AG20443 (cell line): Measurements from ENCODE around the gene IRF8.
A peak's percentile ranks its signal among the peaks of the same experiment; 100 is the strongest.
"Not testable (repeated sequence)": the region's sequence is repeated elsewhere in the genome, so short reads cannot be mapped to it uniquely, and the experiment has no call there.

Experiments
- DNase-seq: peaks from one replicate; pipeline ENCODE4 v3.0.0; 2012; ENCODE audit warnings: low spot score, mixed read lengths

Gene IRF8

GRCh38 chr16:85868495-85868894 lies 30.5 kb upstream of the IRF8 start:
- DNase-seq = no peak

DNA sequence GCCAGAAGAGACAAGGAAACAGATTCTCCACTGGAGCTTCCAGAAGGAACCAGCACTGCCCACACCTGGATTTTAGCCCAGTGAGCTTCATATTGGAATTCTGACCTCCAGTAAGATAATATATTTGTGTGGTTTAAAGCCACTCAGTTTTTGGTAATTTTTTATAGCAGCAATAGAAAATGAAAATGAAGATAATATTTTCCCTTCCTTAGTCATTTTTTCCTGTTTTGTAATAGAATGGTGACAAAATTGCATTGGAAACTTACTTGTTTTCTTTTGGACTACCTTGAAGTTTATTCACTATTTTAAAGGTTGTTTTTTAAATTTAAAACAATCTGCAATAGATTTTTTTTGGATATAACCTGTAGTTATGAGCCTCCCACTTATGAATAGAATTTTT lies 29.8 kb upstream of the IRF8 start:
- DNase-seq = no peak

GRCh38 chr16:85869785-85870558 lies 29.0 kb upstream of the IRF8 start:
- no peak for DNase-seq

DNA sequence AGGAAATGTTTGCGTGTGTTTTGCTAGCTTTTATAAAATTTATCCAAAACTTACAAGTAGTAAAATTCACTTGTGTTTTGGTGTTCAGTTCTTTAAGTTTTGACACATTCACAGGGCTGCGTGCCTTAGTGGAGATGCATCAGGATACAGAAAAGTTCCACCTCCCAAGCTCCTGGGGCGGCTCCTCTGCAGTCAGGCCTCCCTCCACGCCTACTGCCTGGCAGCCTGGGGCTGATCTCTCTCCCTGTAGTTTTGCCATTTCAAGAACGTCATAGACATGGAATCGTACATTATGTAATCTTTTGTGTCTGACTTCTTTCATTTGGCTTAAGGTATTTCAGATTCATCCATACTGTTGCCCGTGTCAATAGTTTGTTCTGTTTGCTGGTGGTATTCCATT lies 27.2 kb upstream of the IRF8 start:
- no peak for DNase-seq

DNA sequence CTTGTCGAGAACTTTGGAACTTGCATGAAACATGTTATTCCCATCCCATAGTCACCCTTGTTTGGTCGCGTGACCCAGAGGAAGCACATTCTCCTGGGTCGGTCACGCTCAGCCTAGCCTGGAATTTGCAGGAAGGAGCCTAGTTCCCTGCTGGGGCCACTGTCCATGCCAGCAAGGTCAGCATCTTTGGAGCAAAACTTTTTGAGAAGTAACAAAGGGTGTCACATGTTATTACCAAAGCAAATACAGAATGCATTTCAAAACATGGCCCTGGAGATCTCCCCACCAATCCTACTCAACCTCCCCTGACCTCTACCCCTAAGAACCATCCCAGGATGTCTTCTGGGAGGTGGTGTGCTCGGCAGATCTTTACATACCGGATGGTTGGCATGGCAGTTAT lies 26.2 kb upstream of the IRF8 start:
- no peak for DNase-seq

- no peak for DNase-seq
Observed at GRCh38 chr16:85873153-85873552, 25.8 kb upstream of the IRF8 start.

- not testable (repeated sequence) for DNase-seq
Observed at GRCh38 chr16:85874031-85874430, 24.9 kb upstream of the IRF8 start.

- DNase-seq = no peak
Observed at GRCh38 chr16:85878407-85878806, 20.6 kb upstream of the IRF8 start.

DNA sequence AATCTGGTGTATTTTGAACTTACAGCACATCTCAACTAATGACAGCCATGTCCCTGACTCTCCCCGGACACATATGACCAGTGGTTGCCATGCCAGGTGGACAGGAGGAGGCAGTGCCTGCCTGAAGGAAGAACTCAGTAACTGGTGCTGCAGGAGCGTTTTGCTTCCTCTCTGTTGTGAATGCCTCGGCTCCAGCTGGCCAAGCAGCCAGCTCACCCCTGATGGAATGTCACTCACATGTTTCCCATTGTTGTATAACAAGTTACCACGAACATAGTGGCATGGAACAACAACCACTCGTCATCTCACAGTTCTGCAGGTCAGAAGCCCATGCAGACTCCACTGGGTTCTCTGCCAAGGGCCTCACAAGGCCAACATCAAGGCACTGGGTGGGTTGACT lies 20.1 kb upstream of the IRF8 start:
- peak; percentile 80 for DNase-seq

- DNase-seq = no peak
Observed at GRCh38 chr16:85879549-85879948, 19.4 kb upstream of the IRF8 start.

DNA sequence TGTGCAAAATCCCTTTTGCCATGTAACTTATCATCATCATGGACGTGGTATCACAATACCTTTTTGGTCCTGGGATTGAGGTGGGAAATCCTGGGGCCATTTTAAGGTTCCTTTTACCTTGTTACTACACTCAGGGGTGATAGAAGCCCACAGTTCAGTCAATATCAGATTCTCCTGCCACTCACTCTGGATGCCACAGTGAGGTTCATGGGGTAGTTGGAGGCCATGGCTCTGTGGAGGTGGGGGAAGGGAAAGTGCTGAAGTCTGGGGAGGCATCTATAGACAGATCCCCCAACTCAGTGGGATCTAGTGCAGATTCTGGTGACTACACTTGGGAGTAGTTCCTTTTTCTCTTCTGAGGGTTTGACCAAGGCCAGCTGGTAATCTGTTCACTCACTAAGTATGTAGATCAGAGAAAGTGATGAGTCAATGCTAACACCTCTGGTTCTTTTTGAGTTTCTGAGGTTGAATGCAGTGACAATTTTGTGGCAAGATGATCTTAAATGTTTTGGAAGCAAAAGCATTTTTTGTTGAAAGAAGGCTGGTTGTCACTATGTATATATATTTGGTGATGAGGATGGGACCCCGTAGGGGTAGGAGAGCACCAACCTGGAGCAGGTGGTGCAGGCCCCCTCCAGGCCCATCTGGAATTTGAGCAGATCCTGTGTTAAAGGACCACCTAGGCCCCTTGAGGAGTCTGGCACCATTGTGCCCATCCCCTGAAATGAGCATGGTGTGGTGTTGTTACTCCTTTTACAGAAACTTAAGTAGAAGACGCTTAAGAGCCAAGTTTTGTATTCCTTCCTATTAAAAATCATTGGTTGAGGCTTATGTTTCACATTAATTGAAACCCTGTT lies 18.8 kb upstream of the IRF8 start:
- DNase-seq = no peak

DNA sequence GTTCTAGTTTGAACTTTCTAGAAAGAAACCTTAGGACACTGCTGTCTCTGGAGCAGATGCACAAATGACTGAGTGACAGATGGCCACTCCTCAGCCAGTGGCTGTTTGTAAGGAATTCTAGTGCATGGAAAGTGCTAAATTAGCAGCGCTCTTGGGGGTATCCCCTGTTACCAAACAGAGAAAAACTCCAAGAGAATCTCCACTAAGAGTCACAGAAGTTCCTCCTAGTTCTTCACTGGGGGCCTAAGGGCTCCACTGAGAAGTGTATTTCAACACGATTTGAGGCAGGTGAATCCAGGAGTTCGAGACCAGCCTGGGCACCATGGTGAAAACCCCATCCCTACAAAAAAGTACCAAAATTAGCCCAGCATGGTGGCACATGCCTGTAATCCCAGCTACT lies 18.1 kb upstream of the IRF8 start:
- no peak for DNase-seq

DNA sequence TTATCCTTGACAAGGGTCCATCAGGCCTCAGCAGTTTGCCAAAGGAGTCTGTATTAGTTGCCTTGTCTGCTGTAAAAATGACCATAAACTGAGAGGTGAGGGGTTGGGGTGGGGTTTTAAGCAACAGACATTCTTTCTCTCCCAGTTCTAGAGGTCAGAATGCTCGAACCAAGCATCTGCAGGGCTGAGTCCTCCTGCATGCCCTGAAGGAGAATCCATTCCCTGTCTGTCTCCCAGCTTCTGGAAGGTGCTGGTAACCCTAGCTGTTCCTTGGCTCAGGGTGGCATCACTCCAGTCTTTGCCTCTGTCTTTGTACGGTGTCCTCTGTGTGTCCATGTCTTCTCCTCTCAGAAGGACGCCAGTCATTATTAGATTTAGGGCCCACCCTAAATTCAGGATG lies 17.5 kb upstream of the IRF8 start:
- DNase-seq = no peak

DNA sequence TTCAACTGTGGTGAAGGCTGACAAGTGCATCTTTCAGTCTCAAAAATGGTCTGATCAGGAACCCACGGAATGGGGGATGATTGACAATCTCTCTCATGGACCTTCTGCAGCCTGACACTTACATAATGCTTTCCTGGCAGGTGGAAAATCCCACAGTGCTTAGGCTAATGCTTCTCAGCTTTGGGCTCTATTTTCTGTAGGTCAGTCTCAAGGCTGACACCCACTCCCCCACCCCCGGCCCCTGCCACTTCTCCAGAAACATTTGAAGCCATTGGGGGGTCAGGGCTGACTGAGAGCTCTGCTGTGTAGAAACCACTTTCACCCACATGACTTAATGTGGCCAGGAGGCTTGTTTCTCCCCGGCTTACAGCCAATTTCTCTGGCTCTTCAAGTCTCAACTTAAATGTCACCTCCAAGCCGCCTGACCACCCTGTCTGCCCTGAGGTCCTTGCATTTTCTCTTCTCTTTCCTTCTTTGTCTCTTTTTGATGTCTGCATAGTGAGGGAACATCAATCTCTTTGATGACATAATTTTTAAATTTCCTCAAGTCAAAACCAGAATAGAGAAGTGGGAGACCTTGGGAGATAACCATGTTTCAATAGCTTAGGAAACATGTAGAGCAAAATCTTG lies 16.7 kb upstream of the IRF8 start:
- DNase-seq = no peak

DNA sequence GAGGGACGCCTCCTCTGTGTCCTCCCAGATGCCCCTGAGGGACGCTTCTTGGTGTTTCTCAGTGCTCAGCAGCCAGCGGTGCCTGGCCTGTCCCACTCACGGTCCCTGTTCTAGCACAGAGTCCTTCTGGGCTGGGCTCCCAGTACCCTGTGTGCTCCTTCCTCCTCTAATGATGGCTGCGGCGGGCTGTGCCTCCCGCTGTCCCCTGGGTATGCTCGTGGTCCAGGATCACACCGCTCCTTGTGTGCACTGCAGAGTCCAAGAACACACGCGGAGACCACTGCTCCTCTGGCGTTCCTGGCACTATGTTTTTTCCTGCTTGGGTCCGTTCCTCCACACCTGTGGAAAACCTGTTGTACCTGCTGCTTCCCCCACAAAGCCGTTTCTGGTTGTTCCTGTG lies 15.1 kb upstream of the IRF8 start:
- no peak for DNase-seq

- no peak for DNase-seq
Observed at GRCh38 chr16:85884808-85885463, 14.0 kb upstream of the IRF8 start.

GRCh38 chr16:85885537-85885936 lies 13.4 kb upstream of the IRF8 start:
- DNase-seq = no peak

DNA sequence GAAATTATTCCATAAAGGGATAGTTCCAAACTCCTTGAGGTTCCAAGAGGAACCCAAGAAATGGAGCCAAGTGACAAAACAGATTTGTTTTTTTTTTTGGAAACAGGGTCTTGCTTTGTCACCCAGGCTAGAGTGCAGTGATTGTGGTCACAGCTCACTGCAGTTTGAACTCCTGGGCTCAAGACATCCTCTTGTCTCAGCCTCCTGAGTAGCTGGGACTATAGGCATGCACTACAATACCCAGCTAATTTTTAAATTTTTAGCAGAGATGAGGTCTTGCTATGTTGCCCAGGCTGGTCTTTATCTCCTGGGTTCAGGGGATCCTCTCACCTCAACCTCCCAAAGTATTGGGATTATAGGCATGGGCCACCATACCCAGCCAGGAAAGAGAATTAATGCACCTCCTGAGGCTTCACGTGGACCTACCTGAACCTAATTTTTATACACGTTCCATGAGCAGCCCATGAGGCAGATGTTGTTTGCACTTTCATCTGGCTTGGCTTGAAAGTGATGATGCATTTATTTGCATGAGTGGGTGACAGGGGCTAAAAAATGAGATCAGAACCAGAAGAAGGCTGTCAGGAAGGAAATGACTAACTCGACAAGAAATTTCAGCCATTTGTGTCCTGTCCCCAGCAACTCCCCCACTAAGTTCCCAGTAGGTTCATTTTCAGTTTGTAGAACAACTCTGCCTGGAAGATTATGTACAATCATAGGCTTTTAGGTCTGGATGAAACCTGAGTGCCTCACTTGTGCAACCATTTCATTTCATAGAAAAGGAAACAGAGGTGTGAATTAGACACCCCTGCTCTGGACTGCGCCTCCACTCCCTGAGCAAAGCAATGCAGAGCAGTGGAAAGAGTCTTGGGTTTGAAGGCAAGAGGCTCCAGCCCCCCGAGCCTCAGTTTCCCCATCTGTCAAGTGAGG lies 10.3 kb upstream of the IRF8 start:
- peak; percentile 48 for DNase-seq

- DNase-seq = no peak
Observed at GRCh38 chr16:85891033-85891775, 7.8 kb upstream of the IRF8 start.

DNA sequence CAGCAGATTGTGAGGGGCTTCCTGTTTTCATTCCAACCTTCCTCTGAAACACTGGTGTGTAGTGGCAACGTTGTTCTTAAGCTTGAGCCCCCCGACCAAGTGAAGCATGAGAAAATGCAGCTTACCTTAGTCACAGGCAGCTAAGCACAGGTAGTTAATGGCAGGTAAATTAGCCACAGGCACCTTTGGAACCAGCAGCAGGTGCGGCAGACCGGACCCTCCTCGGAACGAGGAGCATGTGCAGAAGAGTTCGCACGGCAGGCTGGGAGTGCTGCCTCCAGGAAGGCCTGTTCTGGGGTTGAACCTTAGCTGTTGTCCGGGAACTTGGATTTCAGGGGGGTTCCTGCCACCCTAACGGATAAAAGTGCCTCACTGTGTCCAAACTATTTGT lies 7.2 kb upstream of the IRF8 start:
- DNase-seq = no peak

GRCh38 chr16:85892760-85893159 lies 6.2 kb upstream of the IRF8 start:
- DNase-seq = no peak
